Measurements from ENCODE around the gene PPP1R16B.

Gene PPP1R16B

DNA sequence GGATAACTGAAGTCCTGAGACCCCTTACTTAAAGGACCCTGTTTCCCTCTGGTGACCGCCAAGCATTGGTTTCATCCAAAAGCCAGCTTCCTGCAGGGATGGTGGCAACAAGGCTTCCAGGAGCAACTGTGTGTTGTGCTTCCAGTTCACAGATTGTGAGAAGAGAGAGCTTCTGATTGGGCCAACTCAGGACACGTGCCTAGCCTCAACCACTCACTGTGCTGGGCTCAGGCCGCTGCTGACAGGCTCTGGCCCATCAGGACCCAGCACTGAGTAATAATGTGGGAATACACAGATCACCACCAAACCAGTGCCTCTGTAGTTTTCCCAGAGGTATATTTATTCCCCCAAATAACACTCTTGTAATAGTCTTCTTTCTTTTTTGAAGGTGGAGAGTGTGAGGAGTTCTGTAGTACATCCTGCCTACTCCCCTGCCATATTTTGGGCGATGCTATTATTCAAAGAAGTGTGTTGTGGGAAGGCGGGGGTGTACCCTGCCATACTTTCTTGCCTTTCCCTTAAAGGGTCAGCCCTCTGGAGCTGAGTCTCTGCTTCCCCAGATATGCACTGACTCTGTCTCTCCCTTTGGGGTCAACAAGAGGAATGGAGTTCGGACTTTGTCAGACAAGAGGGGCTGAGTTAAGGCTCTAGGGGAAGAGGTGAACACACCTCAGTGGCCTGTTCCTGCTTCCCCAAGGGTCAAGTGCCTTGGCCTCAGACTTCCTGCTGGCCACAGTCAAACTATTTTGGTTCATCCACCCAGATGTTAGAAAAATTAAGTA is 23.2 kb downstream of the PPP1R16B start:
- no peak for DNase-seq

DNA sequence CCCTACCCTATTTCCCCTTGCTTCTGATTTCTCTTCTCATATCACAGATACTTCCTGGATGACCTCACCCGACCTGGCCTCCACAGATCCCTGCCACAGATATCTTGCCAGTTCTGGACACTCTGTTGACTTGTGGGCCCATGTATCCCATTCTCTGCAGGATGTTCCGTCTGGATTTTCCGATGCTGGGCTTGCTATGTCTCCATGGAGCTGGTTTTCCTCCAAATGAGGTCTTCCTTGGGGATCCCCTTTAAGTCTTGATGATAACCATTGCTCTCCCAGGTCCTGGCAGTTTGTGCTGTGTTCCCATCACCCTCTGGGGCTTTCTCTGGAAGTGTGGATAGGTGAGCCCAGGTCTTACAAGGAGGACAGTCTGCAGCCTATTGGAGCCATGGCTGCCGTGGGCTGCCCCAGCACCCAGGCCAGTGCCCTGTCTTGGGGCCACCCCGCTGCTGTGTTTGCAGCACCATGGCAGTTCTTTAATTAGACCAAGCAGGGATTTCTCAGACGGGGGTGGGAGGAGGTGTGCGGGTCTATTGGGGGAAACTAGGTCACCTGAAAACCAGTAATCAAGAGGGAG is 23.9 kb downstream of the PPP1R16B start:
- no peak for DNase-seq

DNA sequence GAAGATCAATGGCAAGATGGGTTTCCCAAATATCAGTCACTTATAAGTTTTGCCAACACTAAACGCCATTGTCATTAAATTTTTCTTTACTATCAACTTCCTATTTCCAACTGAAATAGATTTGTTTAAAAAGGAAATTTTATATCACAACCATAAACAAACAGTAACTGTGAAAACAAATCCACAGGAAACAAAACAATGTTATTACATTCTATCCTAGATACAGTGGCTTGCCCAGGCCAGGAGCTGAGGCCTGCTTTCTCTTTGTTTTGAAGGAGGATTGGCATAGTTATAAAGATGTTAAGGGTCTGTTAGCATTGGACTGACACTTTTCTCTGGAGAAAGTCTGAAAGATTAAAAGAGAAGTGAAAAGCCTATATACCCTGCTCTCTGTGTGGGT is 24.9 kb downstream of the PPP1R16B start:
- DNase-seq: no peak

GRCh38 chr20:38831049-38831691 is 25.7 kb downstream of the PPP1R16B start:
- DNase-seq: no peak

DNA sequence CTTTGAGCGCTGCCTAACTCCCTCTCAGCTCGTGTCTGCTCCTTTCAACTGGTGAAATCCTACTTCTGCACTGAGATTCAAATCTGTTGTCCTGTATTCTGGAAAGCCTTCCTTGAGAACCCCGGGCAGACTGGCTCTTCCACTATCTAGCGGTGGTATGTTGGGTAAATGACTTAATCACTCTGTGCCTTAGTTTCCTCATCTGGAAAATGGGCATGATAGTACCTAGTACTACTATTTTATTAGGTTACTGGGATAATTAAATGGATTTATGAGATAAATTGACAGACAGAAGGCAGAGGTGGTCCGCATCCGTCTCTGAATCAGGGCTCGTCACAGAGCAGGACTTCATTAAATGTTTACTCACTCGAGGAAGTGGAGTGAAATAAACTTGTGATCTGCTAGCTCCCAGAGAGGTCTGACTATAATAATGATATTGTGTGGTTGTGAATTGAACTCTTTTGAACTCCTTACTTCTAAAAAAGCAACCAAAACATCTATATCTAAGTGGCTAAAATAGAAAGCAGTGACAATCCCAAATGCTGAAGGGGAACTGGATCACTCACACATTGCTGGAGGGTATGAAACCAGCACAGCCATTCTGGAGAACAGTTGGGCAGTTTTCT is 26.6 kb downstream of the PPP1R16B start:
- no peak for DNase-seq

DNA sequence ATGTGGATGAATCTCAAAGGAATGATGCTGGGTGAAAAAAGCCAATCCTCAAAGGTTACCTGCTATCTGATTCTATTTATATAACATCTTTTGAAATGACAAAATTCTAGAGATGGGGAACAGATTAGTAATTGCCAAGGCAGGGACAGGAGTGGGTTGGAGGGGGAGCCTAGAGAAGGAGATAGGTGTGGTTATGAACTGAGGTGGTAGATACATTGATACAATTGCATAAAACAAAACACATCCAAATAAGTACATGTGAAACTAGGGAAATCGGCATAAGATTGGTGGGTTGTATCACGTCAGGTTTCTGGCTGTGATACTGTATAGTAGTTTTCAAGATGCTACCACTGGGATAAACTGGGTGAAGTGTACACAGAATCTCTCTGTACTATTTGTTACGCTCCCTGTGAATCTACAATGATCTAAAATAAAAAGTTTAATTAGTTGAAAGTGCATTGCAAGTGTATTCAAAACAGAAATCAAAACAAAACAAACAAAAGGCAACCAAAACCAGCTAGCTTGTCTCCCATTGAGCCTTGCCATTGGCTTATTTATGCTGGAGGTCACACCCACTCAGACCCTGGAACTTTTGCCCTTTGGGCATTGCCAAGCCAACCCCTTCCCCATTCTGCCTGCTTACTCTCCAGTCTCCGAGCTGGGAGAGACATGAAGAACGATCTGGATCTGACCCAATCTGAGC is 27.8 kb downstream of the PPP1R16B start:
- DNase-seq: no peak

DNA sequence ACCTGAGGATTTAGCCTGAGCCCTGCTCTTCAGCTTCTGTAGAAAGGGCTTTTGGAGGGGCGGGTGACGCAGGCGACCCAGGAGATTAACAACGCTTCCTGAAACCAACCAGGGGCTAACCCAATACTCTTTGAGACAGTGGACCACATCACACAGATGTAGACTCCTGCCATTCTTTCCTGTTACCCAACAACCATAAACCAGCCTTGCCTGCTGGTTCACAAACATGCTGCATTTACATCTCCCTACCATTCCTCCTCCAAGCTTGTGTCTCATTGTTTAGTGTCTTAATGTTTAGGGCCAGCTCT is 28.3 kb downstream of the PPP1R16B start:
- DNase-seq: no peak

DNA sequence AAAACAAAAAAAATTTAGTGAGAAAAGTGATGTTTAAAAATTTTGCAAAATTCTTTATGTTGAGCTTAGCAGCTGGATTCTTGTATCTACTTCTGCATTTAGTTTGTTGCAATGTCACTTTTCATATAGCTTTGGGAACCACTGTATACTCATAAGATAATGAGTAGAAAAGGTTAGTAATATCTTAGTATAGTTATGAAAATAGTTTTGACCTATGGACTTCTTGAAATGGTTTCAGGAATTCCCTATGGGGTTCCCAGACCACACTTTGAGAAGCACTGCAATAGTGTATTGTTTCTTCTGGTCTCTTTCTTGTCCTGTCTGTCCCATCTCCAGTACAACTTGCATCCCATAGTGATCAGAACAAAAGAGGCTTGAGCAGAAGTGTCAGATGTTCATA is 29.4 kb downstream of the PPP1R16B start:
- DNase-seq: no peak

DNA sequence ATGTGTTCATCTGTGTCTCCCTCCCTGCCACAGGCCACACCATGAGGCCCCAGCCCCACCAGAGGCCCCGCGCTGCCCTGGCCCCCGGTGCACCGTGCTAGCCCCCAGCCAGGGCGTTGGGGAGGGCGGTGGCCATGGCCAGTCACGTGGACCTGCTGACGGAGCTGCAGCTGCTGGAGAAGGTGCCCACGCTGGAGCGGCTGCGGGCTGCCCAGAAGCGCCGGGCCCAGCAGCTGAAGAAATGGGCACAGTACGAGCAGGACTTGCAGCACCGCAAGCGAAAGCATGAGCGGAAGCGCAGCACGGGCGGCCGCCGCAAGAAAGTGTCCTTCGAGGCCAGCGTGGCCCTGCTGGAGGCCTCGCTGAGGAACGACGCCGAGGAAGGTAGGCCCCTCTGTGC is 30.3 kb downstream of the PPP1R16B start:
- DNase-seq: no peak

DNA sequence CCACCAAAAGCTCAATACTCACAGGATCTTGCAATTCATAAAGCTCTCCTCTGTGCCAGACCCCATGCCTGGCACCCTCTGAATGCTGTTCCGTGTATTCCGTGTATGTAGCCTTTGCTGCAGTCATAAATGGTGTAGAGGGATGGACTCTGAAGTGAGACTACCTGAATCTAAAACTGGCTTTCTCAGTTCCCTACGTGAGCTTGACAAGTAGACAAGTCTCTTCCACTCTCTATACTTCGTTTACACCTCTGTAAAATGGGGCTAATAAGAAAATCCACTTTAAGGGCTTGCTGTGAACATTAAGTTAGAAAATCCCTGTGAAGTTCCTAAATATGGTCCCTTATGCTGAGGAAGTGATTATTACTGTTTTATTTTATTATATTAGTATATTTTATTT is 31.5 kb downstream of the PPP1R16B start:
- DNase-seq: no peak

DNA sequence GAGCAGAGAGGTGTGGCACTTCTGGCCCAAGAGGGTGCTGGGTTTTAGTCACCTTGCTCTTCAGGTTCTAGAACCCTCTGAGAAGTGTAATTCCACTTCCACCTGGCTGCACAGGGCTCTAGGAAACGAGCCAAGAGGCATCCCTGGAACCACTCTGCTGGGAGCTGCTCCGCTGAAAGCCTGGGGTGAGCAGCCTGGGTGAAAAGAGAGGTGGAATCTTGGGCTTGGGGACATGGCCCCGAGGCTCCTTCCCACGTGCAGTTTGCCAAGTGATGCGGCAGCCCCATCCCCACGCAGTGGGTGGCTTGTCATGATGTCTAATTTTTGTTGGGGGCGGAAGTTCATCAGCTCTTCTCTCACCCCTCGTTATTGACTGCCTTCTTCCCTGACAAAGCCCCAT is 32.8 kb downstream of the PPP1R16B start:
- DNase-seq: no peak

GRCh38 chr20:38839563-38839962 is 34.1 kb downstream of the PPP1R16B start:
- DNase-seq: no peak

GRCh38 chr20:38840053-38840893 is 34.8 kb downstream of the PPP1R16B start:
- no peak for DNase-seq

DNA sequence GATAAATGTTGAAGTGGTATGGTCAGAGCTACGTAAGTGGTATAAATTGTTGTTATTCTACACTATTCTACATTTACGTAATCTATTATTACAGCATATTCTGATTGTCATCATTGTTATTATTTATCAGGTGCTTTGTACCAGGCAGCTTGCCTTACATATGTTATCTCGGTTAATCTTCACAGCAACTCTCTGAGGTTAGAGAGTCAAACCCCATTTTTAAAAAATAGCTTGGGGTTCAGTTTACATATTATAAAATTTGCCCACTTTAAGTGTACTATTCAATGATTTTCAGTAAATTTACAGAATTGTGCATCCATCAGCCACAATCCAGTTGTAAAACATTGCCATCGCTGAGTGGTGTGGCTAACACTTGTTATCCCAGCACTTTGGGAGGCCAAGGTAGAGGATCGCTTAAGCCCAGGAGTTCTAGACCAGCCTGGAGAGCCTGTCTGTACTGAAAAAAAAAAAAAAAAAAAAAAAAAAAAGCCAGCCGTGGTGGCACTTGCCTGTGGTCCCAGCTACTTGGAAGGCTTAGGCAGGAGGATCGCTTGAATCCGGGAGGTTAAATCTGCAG is 35.5 kb downstream of the PPP1R16B start:
- no peak for DNase-seq

DNA sequence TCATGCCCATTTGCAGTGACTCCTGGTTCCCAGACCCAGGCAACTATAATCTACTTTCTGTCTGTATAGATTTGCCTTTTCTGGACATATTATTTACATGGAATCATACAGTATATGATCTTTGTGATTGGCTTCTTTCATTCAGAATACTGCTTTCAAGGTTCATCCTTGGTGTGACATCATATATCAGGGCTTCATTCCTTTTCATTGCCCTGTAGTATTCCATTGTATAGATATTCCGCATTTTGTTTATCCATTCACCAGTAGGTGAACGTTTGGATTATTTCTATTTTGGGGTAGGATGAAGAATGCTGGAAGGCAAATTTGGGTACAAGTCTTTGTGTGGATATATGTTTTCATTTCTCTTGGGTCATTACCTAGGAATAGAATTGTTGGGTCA is 36.1 kb downstream of the PPP1R16B start:
- no peak for DNase-seq

GRCh38 chr20:38842026-38842425 is 36.5 kb downstream of the PPP1R16B start:
- DNase-seq: no peak

GRCh38 chr20:38842558-38842981 is 37.1 kb downstream of the PPP1R16B start:
- no peak for DNase-seq

DNA sequence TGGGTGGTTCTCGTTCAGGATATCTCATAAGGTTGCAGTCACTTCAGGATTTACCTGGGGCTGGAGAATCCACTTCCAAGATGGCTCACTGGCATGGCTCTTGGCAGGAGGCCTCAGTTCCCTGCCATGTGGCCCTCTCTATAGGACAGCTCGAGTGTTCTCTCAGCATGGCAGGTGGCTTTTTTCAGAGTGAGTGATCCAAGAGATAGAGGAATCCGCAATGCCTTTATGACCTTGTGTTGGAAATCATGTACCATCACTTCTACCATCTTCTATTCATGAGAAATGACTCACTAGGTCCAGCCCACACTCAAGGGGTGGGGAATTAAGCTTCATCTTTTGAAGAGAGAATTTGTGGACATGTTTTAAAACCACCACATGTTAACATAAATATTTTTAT is 37.8 kb downstream of the PPP1R16B start:
- DNase-seq: no peak

- DNase-seq: no peak
These were observed 39.5 kb downstream of the PPP1R16B start for GRCh38 chr20:38844963-38845362.

DNA sequence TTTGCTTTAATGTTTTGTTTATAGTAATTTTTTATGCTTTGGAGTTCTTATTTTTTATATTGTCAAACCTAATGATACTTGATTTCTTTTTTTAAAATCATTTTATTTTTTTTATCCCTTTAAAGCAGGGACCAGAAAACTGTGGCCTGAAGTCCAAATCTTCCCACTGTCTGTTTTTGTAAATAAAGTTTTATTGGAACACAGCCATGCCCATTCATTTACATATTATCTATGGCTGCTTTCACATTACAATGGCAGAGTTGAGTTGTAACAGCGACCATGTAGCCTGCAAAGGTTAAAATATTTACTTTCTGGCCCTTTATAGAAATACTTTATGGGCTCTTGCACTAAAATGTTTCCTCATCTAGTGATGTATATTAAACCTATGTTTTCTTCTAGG is 42.3 kb downstream of the PPP1R16B start:
- DNase-seq: no peak

- no peak for DNase-seq
These were observed 48.3 kb downstream of the PPP1R16B start for GRCh38 chr20:38853759-38854158.

DNA sequence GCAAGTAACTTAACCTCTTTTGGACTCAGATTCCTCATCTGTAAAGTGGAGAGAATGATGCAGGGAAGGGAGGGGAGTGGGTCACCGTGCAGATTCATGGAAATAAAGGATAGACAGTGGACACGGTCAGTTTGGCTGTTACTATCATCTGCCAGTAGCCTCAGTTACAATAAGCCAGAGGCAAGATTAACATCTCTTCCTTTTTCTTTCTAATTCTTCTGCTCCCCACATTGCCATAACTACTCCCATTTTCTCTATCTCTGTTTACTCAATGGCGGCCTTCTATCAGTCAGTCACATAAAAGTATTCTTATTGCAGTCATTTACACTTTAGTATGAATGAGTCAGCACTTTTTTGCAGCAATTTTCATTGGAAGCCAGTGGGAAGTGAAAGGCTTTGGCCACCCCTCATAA is 49.2 kb downstream of the PPP1R16B start:
- no peak for DNase-seq
